ENCODE results near the gene HIVEP1.

HIVEP1 gene

DNA sequence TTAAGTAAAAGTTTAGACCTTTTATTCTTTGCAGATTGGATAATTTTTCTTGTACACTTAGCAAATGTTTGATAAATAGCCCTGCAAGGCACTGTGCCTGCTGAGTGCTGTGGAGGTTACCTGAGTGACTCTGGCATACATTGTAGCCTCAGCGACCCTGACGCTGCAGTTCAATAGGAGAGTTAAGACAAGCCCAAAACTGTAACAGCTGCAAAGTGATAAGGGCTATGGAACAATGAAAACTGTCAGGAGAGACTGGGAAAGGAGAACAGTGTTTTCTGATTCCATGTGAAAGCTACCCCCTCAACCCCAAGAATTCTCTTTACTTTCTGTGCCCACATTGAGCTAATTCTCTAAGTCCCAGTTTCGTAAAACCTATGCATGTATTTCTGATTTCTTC, 22.2 kb downstream of the HIVEP1 start:
- H3K4me3 ChIP-seq (ENCODE audit: low read length): no peak overlapping the region
- H3K4me1 ChIP-seq (ENCODE audit: control insufficient read depth, low read depth, low read length): peaks cover 9% of the 10 kb centered on the region
- no peak overlapping the region for H3K27ac ChIP-seq (ENCODE audit: low read length)
- no peaks in the 10 kb centered on the region for H3K27me3 ChIP-seq (ENCODE audit: control insufficient read depth, insufficient read depth, low read length)
- H3K9me3 ChIP-seq (ENCODE audit: control insufficient read depth, low read depth, low read length): no peaks in the 10 kb centered on the region
- H3K9ac ChIP-seq (ENCODE audit: low read length): no peak overlapping the region
- no peaks in the 10 kb centered on the region for H3K36me3 ChIP-seq (ENCODE audit: control insufficient read depth, low read depth, low read length)

- Histone ChIP-seq H3K27ac (ENCODE audit: low read length) (no peak overlapping the region), H3K9me3 (ENCODE audit: control insufficient read depth, low read depth, low read length) (no peaks in the 10 kb centered on the region), H3K27me3 (ENCODE audit: control insufficient read depth, insufficient read depth, low read length) (no peaks in the 10 kb centered on the region), H3K4me1 (ENCODE audit: control insufficient read depth, low read depth, low read length) (peaks cover 14% of the 10 kb centered on the region), H3K9ac (ENCODE audit: low read length) (no peak overlapping the region), H3K36me3 (ENCODE audit: control insufficient read depth, low read depth, low read length) (no peaks in the 10 kb centered on the region), H3K4me3 (ENCODE audit: low read length) (no peak overlapping the region)
These were observed 22.7 kb downstream of the HIVEP1 start for GRCh38 chr6:12034837-12035236.

- no peaks in the 10 kb centered on the region for H3K27me3 ChIP-seq (ENCODE audit: control insufficient read depth, insufficient read depth, low read length)
- no peak overlapping the region for H3K9ac ChIP-seq (ENCODE audit: low read length)
- no peak overlapping the region for H3K4me3 ChIP-seq (ENCODE audit: low read length)
- H3K4me1 ChIP-seq (ENCODE audit: control insufficient read depth, low read depth, low read length): peaks cover 13% of the 10 kb centered on the region
- no peaks in the 10 kb centered on the region for H3K9me3 ChIP-seq (ENCODE audit: control insufficient read depth, low read depth, low read length)
- no peak overlapping the region for H3K27ac ChIP-seq (ENCODE audit: low read length)
- H3K36me3 ChIP-seq (ENCODE audit: control insufficient read depth, low read depth, low read length): no peaks in the 10 kb centered on the region
These were observed 24.7 kb downstream of the HIVEP1 start for GRCh38 chr6:12036766-12037165.

DNA sequence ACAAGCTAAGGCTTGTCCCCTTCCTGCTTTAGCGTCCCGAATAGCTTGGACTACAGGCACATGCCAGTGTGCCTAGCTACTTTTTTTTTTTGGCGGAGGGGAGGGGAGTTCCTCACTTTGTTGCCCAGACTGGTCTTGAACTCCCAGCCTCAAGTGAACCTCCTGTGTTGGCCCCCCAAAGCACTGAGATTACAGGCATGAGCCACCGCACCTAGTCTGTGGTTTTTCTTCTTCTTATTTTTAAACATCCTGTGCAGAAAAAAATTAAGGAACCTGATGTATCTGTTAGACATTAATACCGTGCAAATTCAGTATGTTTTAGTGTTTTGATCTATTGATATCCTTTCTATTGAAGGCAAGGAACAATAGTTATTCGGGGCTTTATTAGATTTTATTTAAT, 25.7 kb downstream of the HIVEP1 start:
- no peak overlapping the region for H3K4me3 ChIP-seq (ENCODE audit: low read length)

DNA sequence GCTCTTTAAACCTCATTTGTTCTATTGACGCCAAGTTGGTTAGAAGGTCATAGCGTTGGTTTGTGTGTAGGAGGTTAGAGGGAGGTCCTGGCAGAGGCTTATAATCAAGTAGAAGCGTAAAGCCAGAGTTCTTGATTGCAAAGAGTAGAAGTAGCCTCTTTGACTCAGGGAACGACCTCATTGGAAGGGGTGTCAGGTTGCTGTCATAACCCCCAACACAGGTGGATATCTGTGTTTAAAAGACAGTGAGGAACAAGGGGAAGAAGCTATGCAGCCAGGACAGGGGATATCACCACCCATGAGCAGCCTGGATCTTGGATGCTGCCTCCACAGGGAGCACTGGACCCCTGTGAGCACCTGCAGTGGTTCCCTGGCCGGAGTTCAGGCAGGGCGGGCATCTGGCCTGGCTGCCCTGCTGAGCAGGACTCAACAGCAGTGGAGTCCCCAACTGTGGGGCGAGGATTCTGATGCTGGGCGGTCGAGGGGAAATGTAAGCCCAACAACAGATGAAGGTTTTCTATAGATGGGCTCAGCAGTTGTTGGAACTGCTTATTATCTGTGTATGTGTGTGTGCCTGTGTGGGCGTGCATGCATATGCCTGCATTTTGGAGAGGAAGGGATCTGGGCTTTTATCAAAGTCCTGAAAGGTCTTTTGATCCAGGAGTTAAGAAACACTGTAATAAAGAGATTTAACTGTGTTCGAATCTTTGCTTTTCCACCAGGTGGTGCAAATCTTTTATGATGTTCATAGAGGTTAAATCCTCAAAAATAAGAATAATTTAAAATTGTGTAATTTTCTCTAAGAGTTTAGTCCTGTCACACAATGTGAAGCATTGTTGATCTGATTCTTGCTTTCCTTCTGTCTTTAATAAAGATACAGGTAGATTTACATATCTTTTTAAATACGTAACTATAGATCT, 27.7 kb downstream of the HIVEP1 start:
- H3K4me3 ChIP-seq (ENCODE audit: low read length): no peak overlapping the region
- peak overlapping the region; percentile 43 for H3K27ac ChIP-seq (ENCODE audit: low read length)
- H3K36me3 ChIP-seq (ENCODE audit: control insufficient read depth, low read depth, low read length): no peaks in the 10 kb centered on the region
- no peaks in the 10 kb centered on the region for H3K27me3 ChIP-seq (ENCODE audit: control insufficient read depth, insufficient read depth, low read length)
- H3K4me1 ChIP-seq (ENCODE audit: control insufficient read depth, low read depth, low read length): peaks cover 13% of the 10 kb centered on the region
- no peak overlapping the region for H3K9ac ChIP-seq (ENCODE audit: low read length)
- no peaks in the 10 kb centered on the region for H3K9me3 ChIP-seq (ENCODE audit: control insufficient read depth, low read depth, low read length)

More for the DNA sequence above, 25.7 kb downstream of the HIVEP1 start:
- Histone ChIP-seq H3K36me3 (ENCODE audit: control insufficient read depth, low read depth, low read length) (no peaks in the 10 kb centered on the region), H3K9ac (ENCODE audit: low read length) (no peak overlapping the region), H3K4me1 (ENCODE audit: control insufficient read depth, low read depth, low read length) (peaks cover 13% of the 10 kb centered on the region), H3K27me3 (ENCODE audit: control insufficient read depth, insufficient read depth, low read length) (no peaks in the 10 kb centered on the region), H3K27ac (ENCODE audit: low read length) (no peak overlapping the region), H3K9me3 (ENCODE audit: control insufficient read depth, low read depth, low read length) (no peaks in the 10 kb centered on the region)

DNA sequence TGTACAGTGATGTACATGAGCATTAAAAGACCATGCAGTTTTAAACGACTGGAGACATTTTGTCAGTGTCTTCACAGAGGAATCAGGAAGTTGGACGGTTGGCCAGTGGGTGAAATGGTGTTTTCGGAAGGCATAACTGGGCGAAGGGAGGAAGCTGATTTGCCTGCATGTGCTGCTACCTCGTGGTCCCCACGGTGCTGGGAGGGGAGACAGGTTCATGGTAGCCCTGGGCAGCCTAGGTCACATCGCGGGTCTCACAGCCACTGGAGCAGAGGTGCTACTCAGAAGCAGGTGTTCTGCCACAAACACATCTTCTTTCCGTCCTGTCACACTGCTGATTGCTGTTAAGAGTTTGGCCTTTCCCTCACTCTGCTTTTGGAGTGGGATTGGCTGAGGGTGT, 35.2 kb downstream of the HIVEP1 start:
- H3K36me3 ChIP-seq (ENCODE audit: control insufficient read depth, low read depth, low read length): no peaks in the 10 kb centered on the region
- no peak overlapping the region for H3K9ac ChIP-seq (ENCODE audit: low read length)
- H3K4me3 ChIP-seq (ENCODE audit: low read length): no peak overlapping the region
- H3K27me3 ChIP-seq (ENCODE audit: control insufficient read depth, insufficient read depth, low read length): no peaks in the 10 kb centered on the region
- no peak overlapping the region for H3K27ac ChIP-seq (ENCODE audit: low read length)
- H3K9me3 ChIP-seq (ENCODE audit: control insufficient read depth, low read depth, low read length): no peaks in the 10 kb centered on the region
- no peaks in the 10 kb centered on the region for H3K4me1 ChIP-seq (ENCODE audit: control insufficient read depth, low read depth, low read length)

- no peak overlapping the region for H3K27ac ChIP-seq (ENCODE audit: low read length)
- no peak overlapping the region for H3K9ac ChIP-seq (ENCODE audit: low read length)
- H3K27me3 ChIP-seq (ENCODE audit: control insufficient read depth, insufficient read depth, low read length): no peaks in the 10 kb centered on the region
- no peaks in the 10 kb centered on the region for H3K4me1 ChIP-seq (ENCODE audit: control insufficient read depth, low read depth, low read length)
- no peak overlapping the region for H3K4me3 ChIP-seq (ENCODE audit: low read length)
- no peaks in the 10 kb centered on the region for H3K36me3 ChIP-seq (ENCODE audit: control insufficient read depth, low read depth, low read length)
- H3K9me3 ChIP-seq (ENCODE audit: control insufficient read depth, low read depth, low read length): no peaks in the 10 kb centered on the region
These were observed 35.8 kb downstream of the HIVEP1 start for GRCh38 chr6:12047792-12048432.

- H3K4me1 ChIP-seq (ENCODE audit: control insufficient read depth, low read depth, low read length): no peaks in the 10 kb centered on the region
- no peaks in the 10 kb centered on the region for H3K27me3 ChIP-seq (ENCODE audit: control insufficient read depth, insufficient read depth, low read length)
- H3K27ac ChIP-seq (ENCODE audit: low read length): no peak overlapping the region
- no peak overlapping the region for H3K4me3 ChIP-seq (ENCODE audit: low read length)
- H3K9me3 ChIP-seq (ENCODE audit: control insufficient read depth, low read depth, low read length): no peaks in the 10 kb centered on the region
- no peaks in the 10 kb centered on the region for H3K36me3 ChIP-seq (ENCODE audit: control insufficient read depth, low read depth, low read length)
- no peak overlapping the region for H3K9ac ChIP-seq (ENCODE audit: low read length)
These were observed 36.5 kb downstream of the HIVEP1 start for GRCh38 chr6:12048609-12049008.

GRCh38 chr6:12049165-12049564, 37.1 kb downstream of the HIVEP1 start:
- H3K4me1 ChIP-seq (ENCODE audit: control insufficient read depth, low read depth, low read length): no peaks in the 10 kb centered on the region
- H3K9me3 ChIP-seq (ENCODE audit: control insufficient read depth, low read depth, low read length): no peaks in the 10 kb centered on the region
- no peaks in the 10 kb centered on the region for H3K27me3 ChIP-seq (ENCODE audit: control insufficient read depth, insufficient read depth, low read length)
- H3K9ac ChIP-seq (ENCODE audit: low read length): no peak overlapping the region
- H3K4me3 ChIP-seq (ENCODE audit: low read length): no peak overlapping the region
- no peak overlapping the region for H3K27ac ChIP-seq (ENCODE audit: low read length)
- H3K36me3 ChIP-seq (ENCODE audit: control insufficient read depth, low read depth, low read length): no peaks in the 10 kb centered on the region

- no peak overlapping the region for H3K4me3 ChIP-seq (ENCODE audit: low read length)
- H3K4me1 ChIP-seq (ENCODE audit: control insufficient read depth, low read depth, low read length): no peaks in the 10 kb centered on the region
- no peak overlapping the region for H3K27ac ChIP-seq (ENCODE audit: low read length)
- no peaks in the 10 kb centered on the region for H3K27me3 ChIP-seq (ENCODE audit: control insufficient read depth, insufficient read depth, low read length)
- no peak overlapping the region for H3K9ac ChIP-seq (ENCODE audit: low read length)
- H3K36me3 ChIP-seq (ENCODE audit: control insufficient read depth, low read depth, low read length): no peaks in the 10 kb centered on the region
- no peaks in the 10 kb centered on the region for H3K9me3 ChIP-seq (ENCODE audit: control insufficient read depth, low read depth, low read length)
These were observed 39.8 kb downstream of the HIVEP1 start for GRCh38 chr6:12051861-12052368.

DNA sequence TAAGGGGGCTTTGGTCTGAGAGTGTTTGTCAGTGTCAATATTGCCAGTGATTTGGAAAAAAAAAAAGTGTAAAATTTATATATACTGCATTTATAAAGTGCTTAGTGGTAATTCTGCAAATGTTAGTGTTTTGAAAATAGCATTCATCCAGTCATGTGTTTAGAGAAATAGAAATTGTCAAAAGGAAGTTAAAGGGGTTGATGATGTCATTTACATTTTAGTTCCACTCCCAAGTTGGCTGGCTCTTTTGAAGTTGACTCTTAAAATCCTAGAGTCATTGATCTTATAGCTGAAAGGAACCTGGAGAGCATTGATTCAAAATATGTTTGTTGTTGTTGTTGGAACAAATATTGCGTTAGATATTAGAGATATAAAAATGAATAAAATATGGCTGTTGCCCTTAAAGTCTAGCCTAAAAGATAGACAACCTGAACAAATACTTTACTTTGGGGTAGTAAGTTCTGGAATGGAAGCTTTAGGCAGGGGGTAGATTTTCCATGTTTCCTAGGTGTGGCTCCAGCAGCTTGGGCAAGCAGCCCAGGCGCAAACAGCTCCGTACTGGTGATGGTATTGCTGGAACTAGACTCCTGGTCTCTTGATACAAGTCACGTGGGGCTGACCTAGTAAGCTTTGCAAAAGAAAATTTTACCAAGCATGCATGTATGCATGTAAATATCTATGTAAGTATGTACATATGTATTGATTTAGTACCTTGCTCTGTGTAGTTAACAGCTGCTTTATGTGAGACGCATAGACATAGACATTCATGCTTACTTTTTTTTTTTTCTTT, 46.3 kb downstream of the HIVEP1 start:
- no peak overlapping the region for H3K4me3 ChIP-seq (ENCODE audit: low read length)
- peaks cover 14% of the 10 kb centered on the region for H3K4me1 ChIP-seq (ENCODE audit: control insufficient read depth, low read depth, low read length)
- no peak overlapping the region for H3K9ac ChIP-seq (ENCODE audit: low read length)
- no peak overlapping the region for H3K27ac ChIP-seq (ENCODE audit: low read length)
- no peaks in the 10 kb centered on the region for H3K36me3 ChIP-seq (ENCODE audit: control insufficient read depth, low read depth, low read length)
- H3K27me3 ChIP-seq (ENCODE audit: control insufficient read depth, insufficient read depth, low read length): no peaks in the 10 kb centered on the region
- no peaks in the 10 kb centered on the region for H3K9me3 ChIP-seq (ENCODE audit: control insufficient read depth, low read depth, low read length)
